ENCODE data around the gene TTC12. TPM values are rescaled to one million over a fixed set of nuclear protein-coding genes. Genes with fewer than 3 reads are reported as not detected.

TTC12 gene
- total and polyA plus RNA-seq, 10 of the 15 experiments (the other 5 are each of a cell fraction or from before 2014, with no cell fraction given): 3.7 to 14.0 (median 8.1) TPM

DNA sequence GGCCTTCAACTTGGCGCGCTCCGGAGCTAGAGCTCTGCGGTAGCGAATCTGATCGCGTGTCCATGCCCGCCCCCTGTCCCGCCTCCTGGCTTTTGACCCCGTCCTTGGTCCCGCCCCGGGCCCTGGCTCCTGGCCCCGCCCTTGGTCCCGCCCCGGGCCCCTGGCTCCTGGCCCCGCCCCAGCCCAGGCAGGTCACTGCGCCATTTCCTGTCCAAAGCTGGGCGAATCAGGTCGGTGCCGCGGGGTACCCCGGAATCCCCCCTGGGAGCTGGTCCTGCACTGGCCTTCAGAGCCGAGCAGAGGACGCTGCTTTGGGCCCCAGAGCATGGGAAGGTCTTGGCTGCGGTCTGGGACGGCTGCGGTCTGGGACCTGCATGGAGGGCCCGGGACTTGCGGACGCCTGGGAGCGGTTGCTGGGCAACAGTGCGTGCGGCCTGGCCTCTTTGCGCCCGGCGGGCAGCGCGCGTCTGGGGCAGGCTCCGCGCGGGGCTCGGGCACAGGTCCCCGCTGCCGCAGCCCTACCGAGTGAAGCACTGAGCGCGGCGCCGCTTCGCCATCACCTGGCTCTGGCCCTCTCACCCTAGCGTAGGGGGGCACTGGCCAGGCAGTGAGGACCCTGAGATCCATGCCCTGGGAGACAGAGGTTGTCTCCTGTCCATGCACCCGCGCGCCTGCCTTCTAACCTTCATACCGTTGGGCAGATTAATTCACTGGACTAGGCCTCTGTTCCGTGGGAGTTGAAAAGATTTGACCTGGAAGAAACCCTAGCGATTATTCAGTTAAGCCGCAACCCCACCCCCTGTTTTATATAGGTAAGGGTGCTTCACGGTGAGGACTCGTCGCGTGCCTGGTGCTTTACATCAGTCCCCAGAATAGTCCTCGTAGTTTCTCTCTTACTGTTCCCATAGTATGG, at the start of gene TTC12 (continued):
- TF ChIP-seq, protein P1, sequence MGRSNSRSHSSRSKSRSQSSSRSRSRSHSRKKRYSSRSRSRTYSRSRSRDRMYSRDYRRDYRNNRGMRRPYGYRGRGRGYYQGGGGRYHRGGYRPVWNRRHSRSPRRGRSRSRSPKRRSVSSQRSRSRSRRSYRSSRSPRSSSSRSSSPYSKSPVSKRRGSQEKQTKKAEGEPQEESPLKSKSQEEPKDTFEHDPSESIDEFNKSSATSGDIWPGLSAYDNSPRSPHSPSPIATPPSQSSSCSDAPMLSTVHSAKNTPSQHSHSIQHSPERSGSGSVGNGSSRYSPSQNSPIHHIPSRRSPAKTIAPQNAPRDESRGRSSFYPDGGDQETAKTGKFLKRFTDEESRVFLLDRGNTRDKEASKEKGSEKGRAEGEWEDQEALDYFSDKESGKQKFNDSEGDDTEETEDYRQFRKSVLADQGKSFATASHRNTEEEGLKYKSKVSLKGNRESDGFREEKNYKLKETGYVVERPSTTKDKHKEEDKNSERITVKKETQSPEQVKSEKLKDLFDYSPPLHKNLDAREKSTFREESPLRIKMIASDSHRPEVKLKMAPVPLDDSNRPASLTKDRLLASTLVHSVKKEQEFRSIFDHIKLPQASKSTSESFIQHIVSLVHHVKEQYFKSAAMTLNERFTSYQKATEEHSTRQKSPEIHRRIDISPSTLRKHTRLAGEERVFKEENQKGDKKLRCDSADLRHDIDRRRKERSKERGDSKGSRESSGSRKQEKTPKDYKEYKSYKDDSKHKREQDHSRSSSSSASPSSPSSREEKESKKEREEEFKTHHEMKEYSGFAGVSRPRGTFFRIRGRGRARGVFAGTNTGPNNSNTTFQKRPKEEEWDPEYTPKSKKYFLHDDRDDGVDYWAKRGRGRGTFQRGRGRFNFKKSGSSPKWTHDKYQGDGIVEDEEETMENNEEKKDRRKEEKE (IDR thresholded peaks at IDR 0.05): no peak
- TF ChIP-seq KAT2A (conservative IDR thresholded peaks at IDR 0.05; ENCODE audit: control insufficient read depth, low read depth, low read length) (no peak), CHD2 (IDR thresholded peaks at IDR 0.05; ENCODE audit: borderline replicate concordance, low read depth, low read length) (no peak), HDAC6 (IDR thresholded peaks at IDR 0.05; ENCODE audit: unreplicated experiment) (no peak), SP1 (IDR thresholded peaks at IDR 0.05; ENCODE audit: low read depth, low read length) (peak; percentile 76), POLR2A (IDR thresholded peaks at IDR 0.05; ENCODE audit: low read depth, low read length) (peak; percentile 95), LARP7 (IDR thresholded peaks at IDR 0.05) (peak; percentile 83; the same call in 1 of the 2 replicates), MEF2A (IDR thresholded peaks at IDR 0.05; ENCODE audit: insufficient read depth, low read depth, low read length) (0 out of 2 replicates have a peak, but pooled peaks have one; percentile 18), ZNF384 (IDR thresholded peaks at IDR 0.05; ENCODE audit: borderline replicate concordance, low read depth, low read length) (no peak), SIX5 (IDR thresholded peaks at IDR 0.05; ENCODE audit: low read depth, low read length, severe bottlenecking) (no peak), E4F1 (IDR thresholded peaks at IDR 0.05; ENCODE audit: borderline replicate concordance, partially characterized antibody) (no peak), CHD4 (IDR thresholded peaks at IDR 0.05) (no peak), ZNF217 (IDR thresholded peaks at IDR 0.05) (no peak), EGR1 (IDR thresholded peaks at IDR 0.05; ENCODE audit: borderline replicate concordance in 1 of 2, low read depth in 2 of 2, low read length in 2 of 2) (no peak; a peak in 1 of 3 replicates), MLLT1 (IDR thresholded peaks at IDR 0.05) (peak; percentile 90), KDM1A (IDR thresholded peaks at IDR 0.05; ENCODE audit: borderline replicate concordance) (no peak), MXI1 (IDR thresholded peaks at IDR 0.05; ENCODE audit: low read depth, low read length) (peak; percentile 24; the same call in 1 of the 2 replicates), ZSCAN29 (IDR thresholded peaks at IDR 0.05) (no peak), PML (IDR thresholded peaks at IDR 0.05; ENCODE audit: low read length) (peak; percentile 47; the same call in 1 of the 2 replicates)
- TF ChIP-seq, protein P2, sequence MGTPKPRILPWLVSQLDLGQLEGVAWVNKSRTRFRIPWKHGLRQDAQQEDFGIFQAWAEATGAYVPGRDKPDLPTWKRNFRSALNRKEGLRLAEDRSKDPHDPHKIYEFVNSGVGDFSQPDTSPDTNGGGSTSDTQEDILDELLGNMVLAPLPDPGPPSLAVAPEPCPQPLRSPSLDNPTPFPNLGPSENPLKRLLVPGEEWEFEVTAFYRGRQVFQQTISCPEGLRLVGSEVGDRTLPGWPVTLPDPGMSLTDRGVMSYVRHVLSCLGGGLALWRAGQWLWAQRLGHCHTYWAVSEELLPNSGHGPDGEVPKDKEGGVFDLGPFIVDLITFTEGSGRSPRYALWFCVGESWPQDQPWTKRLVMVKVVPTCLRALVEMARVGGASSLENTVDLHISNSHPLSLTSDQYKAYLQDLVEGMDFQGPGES (IDR thresholded peaks at IDR 0.05): no peak
- TF ChIP-seq, protein P3, sequence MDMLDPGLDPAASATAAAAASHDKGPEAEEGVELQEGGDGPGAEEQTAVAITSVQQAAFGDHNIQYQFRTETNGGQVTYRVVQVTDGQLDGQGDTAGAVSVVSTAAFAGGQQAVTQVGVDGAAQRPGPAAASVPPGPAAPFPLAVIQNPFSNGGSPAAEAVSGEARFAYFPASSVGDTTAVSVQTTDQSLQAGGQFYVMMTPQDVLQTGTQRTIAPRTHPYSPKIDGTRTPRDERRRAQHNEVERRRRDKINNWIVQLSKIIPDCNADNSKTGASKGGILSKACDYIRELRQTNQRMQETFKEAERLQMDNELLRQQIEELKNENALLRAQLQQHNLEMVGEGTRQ (IDR thresholded peaks at IDR 0.05; ENCODE audit: borderline replicate concordance, low read depth, low read length): no peak
